Neutrophil (primary cell): ENCODE data around the gene NHERF2.

Experiments used
- H3K27ac ChIP-seq: fragments of 200-600 bp; sonication (generic); 2 replicates; pipeline ENCODE4 v1.5.1; 2016; ENCODE audit warnings: mild to moderate bottlenecking, moderate library complexity
- H3K27me3 ChIP-seq: fragments of 200-600 bp; sonication (generic); 2 replicates; pipeline ENCODE4 v1.6.0; 2016; ENCODE audit warnings: mild to moderate bottlenecking
- H3K36me3 ChIP-seq: fragments of 200-600 bp; sonication (generic); 2 replicates; pipeline ENCODE4 v1.5.1; 2017
- H3K4me1 ChIP-seq, 2 experiments: fragments of 200-600 bp in 1 of 2; sonication (generic) in 1 of 2; 1 replicate in 1 of 2; 2 replicates in 1 of 2; pipeline versions ENCODE4 v1.5.1 to v1.6.1; 2013 to 2016; ENCODE audit warnings: low read depth in 1 of 2, low read length in 1 of 2, mild to moderate bottlenecking in 1 of 2, moderate library complexity in 1 of 2; ENCODE audit not compliant: control insufficient read depth in 1 of 2, insufficient read depth in 1 of 2
- H3K4me3 ChIP-seq, 2 experiments: fragments of 200-600 bp in 1 of 2; sonication (generic) in 1 of 2; 1 replicate in 1 of 2; 2 replicates in 1 of 2; pipeline ENCODE4 v1.5.1; 2013 to 2016; ENCODE audit warnings: low read depth in 1 of 2, low read length in 1 of 2, mild to moderate bottlenecking in 1 of 2, moderate library complexity in 1 of 2
- H3K9me3 ChIP-seq: fragments of 200-600 bp; sonication (generic); 2 replicates; pipeline ENCODE4 v1.5.1; 2016
- TF ChIP-seq, protein P1 (sequence below): fragments of 200-600 bp; sonication (generic); IDR thresholded peaks from 2 replicates; pipeline ENCODE4 v1.5.1; 2016; ENCODE audit warnings: antibody characterized with exemption

The NHERF2 gene

DNA sequence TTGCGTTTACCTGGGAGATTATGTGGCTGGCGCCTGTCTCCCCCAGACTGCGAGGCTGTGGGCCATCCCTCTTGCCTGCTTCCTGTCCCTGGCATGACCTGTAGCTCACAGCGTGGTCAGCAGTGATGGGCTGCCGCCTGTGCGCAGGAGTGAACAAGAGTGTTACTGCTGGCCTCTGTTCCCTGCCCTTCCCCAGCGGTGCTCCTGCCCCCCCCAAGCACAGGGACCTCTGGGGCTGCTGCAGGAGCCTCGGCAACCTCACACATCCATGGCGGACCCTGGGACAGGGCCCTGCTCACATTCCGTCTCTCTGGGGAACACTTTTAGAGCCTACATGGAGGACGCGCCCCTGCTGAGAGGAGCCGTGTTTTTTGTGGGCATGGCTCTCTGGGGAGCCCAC is 31.7 kb downstream of the NHERF2 start:
- Histone ChIP-seq H3K27ac (no peak overlapping the region), H3K4me3 (no peak overlapping the region), H3K27me3 (no peaks in the 10 kb centered on the region), H3K9me3 (no peaks in the 10 kb centered on the region), H3K4me1 (no peaks in the 10 kb centered on the region), H3K36me3 (peaks cover 93% of the 10 kb centered on the region)
- TF ChIP-seq, protein P1, sequence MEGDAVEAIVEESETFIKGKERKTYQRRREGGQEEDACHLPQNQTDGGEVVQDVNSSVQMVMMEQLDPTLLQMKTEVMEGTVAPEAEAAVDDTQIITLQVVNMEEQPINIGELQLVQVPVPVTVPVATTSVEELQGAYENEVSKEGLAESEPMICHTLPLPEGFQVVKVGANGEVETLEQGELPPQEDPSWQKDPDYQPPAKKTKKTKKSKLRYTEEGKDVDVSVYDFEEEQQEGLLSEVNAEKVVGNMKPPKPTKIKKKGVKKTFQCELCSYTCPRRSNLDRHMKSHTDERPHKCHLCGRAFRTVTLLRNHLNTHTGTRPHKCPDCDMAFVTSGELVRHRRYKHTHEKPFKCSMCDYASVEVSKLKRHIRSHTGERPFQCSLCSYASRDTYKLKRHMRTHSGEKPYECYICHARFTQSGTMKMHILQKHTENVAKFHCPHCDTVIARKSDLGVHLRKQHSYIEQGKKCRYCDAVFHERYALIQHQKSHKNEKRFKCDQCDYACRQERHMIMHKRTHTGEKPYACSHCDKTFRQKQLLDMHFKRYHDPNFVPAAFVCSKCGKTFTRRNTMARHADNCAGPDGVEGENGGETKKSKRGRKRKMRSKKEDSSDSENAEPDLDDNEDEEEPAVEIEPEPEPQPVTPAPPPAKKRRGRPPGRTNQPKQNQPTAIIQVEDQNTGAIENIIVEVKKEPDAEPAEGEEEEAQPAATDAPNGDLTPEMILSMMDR = no peak

DNA sequence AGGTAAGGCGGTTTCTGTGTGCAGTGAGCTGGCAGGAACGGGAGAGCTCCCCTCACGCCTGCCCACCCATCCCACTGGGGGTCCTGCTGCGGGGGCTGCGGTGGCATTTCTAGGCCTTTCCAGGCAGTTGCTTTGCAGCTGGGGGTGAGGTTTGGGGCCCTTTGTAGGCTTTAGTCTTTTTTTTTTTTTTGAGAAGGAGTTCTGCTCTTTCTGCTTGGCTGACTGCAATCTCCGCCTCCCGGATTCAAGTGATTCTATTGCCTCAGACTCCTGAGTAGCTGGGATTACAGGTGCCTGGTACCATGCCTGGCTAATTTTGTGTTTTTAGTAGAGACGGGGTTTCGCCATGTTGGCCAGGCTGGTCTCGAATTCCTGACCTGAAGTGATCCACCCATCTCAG is 32.2 kb downstream of the NHERF2 start:
- Histone ChIP-seq H3K36me3 (peaks cover 93% of the 10 kb centered on the region), H3K4me3 (no peak overlapping the region)
- TF ChIP-seq, protein P1 = no peak

DNA sequence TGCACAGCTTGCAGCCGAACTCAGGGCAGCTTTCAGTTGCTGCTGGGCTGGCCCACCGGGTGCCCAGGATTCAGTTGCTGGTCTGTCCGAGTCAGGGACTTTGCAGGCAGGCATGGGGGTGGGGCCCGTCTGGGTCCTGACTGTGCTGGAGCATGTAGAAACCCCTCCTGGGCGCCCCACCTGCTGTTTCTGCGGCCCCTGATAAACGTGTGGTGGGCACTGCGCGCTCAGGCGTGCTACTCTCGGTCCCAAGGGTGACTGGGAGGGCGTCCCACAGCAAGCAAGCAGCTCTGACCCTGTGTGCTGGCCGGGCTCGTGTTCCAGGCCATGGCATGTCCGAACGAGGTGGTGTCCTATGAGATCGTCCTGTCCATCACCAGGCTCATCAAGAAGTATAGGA is 33.6 kb downstream of the NHERF2 start:
- TF ChIP-seq, protein P1 = no peak
- Histone ChIP-seq H3K27me3 (no peaks in the 10 kb centered on the region), H3K9me3 (no peaks in the 10 kb centered on the region), H3K36me3 (peaks cover 92% of the 10 kb centered on the region), H3K4me3 (no peak overlapping the region), H3K4me1 (no peaks in the 10 kb centered on the region), H3K27ac (no peak overlapping the region)

More for the DNA sequence above, 32.2 kb downstream of the NHERF2 start:
- Histone ChIP-seq H3K27ac (no peak overlapping the region), H3K4me1 (no peaks in the 10 kb centered on the region), H3K27me3 (no peaks in the 10 kb centered on the region), H3K9me3 (no peaks in the 10 kb centered on the region)

DNA sequence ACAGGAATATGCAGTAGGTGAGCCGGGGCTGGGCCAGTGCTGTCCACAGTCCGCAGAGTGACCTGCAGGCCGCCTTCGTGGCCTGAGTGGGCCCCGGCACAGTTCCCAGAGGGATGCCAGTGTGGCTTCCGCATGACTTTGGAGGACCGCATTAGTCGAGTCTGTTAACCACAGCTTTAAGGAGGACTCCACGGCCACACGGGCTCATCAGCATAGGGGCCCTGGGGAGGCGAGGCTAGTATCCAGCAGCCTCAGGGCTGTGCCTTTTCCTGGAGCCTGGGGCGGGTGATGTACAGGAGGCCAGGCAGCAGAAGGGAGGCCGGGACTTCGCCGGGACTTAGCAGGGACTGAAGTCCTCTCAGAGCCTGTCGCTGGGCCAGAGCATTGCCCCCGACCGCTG is 34.3 kb downstream of the NHERF2 start:
- peaks cover 94% of the 10 kb centered on the region for H3K36me3 ChIP-seq
- no peak overlapping the region for H3K4me3 ChIP-seq
- TF ChIP-seq, protein P1 = no peak

DNA sequence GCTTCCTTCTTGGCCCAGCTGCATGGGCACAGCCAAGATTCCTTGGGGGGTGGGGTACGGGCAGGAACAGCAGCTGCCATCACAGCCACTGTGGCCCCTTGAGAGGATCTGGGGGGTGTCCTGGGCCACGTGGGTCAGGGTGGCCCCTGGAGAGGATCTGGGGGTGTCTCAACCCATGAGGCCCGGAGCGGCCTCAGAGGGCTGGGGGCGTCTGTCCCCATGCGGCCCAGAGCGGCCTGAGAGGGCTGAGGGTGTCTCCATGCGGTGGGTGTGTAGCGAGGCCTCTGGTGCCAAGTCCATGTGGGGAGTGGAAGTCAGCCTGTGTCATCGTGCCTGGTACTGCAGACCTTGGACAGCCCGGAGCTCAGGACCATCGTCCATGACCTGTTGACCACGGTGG is 34.8 kb downstream of the NHERF2 start:
- no peaks in the 10 kb centered on the region for H3K27me3 ChIP-seq
- peaks cover 93% of the 10 kb centered on the region for H3K36me3 ChIP-seq
- no peaks in the 10 kb centered on the region for H3K4me1 ChIP-seq
- no peaks in the 10 kb centered on the region for H3K9me3 ChIP-seq
- no peak overlapping the region for H3K27ac ChIP-seq
- TF ChIP-seq, protein P1 = no peak
- H3K4me3 ChIP-seq = no peak overlapping the region

More for the DNA sequence above, 34.3 kb downstream of the NHERF2 start:
- no peaks in the 10 kb centered on the region for H3K9me3 ChIP-seq
- H3K27me3 ChIP-seq = no peaks in the 10 kb centered on the region
- no peak overlapping the region for H3K27ac ChIP-seq
- H3K4me1 ChIP-seq = no peaks in the 10 kb centered on the region

DNA sequence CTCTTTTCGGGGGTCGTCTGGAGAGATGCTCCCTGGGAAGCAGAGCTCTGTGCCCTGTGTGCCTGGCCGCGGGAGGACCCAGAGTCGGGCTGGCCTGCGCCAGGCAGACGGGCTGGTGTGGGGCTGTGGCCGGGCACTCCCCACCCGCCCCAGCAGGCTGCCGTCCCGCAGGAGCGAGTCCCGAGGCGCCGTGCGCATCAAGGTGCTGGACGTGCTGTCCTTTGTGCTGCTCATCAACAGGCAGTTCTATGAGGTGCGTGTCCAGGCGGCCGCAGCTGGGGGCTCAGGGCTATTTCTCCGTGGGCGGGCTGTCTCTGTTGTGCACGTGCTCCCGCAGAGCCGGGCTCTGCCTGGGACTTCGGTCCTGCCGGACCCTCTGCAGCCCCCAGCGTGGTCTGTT is 36.1 kb downstream of the NHERF2 start:
- Histone ChIP-seq H3K9me3 (no peaks in the 10 kb centered on the region), H3K36me3 (peaks cover 94% of the 10 kb centered on the region), H3K4me1 (no peaks in the 10 kb centered on the region), H3K27ac (no peak overlapping the region), H3K4me3 (no peak overlapping the region), H3K27me3 (no peaks in the 10 kb centered on the region)
- TF ChIP-seq, protein P1 = no peak
